LNCAP (cell line): ENCODE results near the gene DOCK1.

ENCODE experiments used
- TF ChIP-seq, protein P1 (sequence below): fragments of 450-650 bp; IDR thresholded peaks from 2 replicates; pipeline ENCODE4 v1.5.1; 2017; ENCODE audit warnings: mild to moderate bottlenecking

DOCK1 gene

DNA sequence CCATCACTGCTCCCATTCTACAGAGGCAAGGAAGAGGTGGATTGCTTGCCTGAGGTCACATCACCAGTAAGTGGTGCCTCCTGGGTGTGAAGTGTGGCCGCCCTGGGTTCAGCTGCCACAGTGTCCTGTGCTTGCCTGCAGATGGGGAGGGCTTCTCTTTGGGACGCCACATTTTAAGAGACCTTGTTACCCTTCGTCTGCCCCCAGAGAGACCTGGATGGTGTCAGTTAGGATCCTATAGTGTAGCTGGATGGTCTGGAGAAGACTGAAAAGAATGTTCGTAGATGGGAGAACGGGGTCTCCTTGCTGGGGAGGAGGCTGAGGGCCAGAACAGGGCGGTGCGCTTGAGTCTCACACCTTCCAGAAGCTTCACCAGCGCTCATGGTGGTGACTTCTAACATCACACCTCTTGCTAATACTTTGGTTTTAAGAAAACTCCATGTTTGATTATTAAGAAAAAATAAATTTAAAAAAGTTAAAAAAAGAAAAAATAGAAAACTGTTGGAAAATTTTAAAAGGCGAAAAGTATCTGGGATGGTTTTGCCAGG, 2.3 kb downstream of the DOCK1 start:
- TF ChIP-seq, protein P1, sequence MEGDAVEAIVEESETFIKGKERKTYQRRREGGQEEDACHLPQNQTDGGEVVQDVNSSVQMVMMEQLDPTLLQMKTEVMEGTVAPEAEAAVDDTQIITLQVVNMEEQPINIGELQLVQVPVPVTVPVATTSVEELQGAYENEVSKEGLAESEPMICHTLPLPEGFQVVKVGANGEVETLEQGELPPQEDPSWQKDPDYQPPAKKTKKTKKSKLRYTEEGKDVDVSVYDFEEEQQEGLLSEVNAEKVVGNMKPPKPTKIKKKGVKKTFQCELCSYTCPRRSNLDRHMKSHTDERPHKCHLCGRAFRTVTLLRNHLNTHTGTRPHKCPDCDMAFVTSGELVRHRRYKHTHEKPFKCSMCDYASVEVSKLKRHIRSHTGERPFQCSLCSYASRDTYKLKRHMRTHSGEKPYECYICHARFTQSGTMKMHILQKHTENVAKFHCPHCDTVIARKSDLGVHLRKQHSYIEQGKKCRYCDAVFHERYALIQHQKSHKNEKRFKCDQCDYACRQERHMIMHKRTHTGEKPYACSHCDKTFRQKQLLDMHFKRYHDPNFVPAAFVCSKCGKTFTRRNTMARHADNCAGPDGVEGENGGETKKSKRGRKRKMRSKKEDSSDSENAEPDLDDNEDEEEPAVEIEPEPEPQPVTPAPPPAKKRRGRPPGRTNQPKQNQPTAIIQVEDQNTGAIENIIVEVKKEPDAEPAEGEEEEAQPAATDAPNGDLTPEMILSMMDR: no peak

DNA sequence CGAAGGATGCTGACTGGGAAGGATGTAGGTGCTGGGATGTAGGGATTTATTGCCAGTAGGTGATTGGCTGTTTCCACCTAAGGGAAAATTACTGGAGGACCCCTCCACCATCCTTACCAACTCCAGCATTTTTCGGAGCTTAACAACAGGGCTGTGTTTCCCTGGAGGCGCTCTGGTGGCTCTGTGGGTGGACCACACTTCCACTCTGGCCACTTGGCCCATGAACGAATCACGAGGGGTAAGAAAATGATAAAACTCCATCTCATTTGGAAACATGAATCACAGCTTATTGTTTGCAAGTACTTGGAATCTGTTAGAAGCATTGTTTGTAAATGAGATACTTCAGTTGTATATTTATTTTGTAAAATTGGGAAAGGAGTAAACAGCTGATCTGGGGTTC, 3.0 kb downstream of the DOCK1 start:
- TF ChIP-seq, protein P1: no peak

GRCh38 chr10:126908729-126909128, 3.5 kb downstream of the DOCK1 start:
- TF ChIP-seq, protein P1: no peak

DNA sequence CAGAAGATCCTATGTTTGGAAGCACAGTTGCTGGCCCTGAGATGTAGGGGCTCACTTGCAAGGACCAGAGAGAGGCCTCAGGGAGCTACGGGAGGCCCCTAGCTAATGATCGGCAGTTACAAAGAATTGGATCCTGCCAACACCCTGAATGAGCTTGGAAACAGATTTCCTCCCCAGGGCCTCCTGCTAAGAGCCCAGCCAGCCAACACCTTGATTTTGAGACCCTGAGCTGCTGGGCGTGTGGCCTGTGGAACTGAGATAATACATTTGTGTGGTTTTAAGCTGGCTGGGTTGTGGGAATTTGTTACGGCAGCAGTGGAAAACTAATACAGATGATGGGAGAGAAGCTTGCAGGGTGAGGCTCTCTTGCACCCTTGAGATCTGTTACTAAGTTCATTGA, 3.9 kb downstream of the DOCK1 start:
- TF ChIP-seq, protein P1: no peak

DNA sequence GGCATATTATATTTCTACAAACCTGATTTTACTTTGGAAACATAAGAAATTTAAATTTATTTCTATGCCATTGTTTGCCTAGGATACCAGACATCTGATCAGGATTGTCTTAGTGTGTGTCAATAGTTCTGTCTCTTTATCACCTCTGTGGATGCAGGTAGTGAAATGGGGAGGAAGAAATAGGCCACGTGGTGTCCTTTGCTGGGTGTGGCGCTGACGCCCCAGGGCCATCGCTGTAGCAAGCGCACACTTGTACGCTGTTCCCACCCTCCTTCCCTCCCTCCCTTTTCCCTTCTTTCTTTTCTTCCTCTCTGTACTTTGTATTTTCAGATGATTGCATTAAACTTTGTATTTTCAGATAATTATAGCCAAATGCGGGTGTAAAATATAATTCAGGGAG, 5.0 kb downstream of the DOCK1 start:
- TF ChIP-seq, protein P1: no peak

DNA sequence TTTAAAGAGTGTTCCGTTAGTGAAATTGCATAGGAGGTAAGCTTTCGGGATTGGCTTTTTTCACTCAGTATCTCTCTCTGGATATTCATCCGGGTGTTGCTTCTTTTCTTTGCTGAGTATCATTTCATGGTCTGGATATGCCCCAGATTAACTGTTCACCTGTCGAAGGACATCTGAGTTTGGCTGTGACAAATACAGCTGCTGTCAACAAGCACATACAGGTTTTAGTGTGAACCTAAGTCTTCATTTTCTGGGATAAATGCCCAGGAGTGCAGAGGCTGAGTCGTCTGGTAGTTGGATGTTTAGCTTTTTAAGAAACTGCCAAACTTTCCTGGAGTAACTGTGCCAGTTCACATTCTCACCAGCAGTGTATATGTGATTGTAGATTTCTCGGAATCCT, 5.6 kb downstream of the DOCK1 start:
- TF ChIP-seq, protein P1: no peak

DNA sequence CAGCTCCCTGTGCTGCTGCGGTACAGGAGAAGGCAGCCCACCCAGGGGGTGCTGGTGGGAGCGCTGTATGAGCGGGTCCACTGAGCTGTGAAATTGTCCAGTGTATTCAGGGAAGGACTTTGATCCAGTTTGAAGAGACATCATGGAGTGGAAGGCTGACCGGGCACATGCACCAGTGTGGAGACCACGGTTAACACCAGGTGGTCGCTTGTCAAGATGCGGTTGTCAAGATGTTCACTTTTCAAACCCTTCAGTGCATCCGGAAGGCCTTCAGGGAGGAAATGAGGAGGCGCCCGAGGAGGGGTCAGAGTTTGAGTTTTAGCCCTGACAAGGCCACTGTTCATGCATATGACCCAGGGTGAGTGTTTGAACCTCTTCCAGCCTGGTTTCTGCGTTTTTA, 6.1 kb downstream of the DOCK1 start:
- TF ChIP-seq, protein P1: no peak

DNA sequence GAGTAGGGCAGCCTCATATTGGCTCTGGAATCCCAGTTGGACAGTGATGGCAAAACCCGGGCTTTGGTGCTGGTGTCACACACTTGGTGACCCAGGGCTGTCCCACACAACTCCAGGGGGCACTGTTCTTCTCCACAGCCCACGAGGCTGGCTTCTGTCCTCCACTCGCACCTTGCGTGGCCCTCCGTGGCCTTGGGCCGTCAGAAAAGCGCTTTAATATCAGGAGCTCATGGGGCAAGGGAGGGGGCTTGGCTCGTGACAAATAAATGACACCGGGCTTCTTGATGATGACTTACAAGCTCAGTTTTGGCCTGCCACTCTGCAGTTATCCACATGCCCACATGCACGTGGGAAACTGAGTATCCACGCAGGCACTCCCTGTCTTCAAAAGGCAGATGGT, 8.1 kb downstream of the DOCK1 start:
- TF ChIP-seq, protein P1: no peak
